B cell (primary cell): ENCODE results near the gene YPEL4. TPM values are rescaled to one million over a fixed set of nuclear protein-coding genes. Genes with fewer than 3 reads are reported as not detected.

ENCODE experiments used
- ATAC-seq: fragments of 200-7000 bp; cut with Tn5 transposase; one replicate; pipeline ENCODE4 v1.10.0; 2021; ENCODE audit warnings: low read depth, mild to moderate bottlenecking, moderate number of reproducible peaks, moderate library complexity
- CTCF ChIA-PET: fragments of 350-600 bp; sonication (Branson Sonifier 250); formaldehyde crosslinking; loops from one replicate; lab custom pipeline; 2021; ENCODE audit warnings: antibody characterized with exemption, inconsistent platforms; lab: Charles Lee
- POLR2A ChIA-PET: fragments of 350-600 bp; sonication (Branson Sonifier 250); formaldehyde crosslinking; loops from one replicate; lab custom pipeline; 2021; ENCODE audit warnings: antibody characterized with exemption; lab: Charles Lee
- DNase-seq: peaks from one replicate; pipeline ENCODE4 v3.0.0; 2013
- H2AFZ ChIP-seq: 2 replicates; pipeline ENCODE4 v1.6.1; 2012; ENCODE audit warnings: mild to moderate bottlenecking, low read depth, low read length; ENCODE audit not compliant: insufficient read depth, poor library complexity, severe bottlenecking
- H3K27ac ChIP-seq, 2 donors: 1 replicate in 1 of 2; 2 replicates in 1 of 2; pipeline ENCODE4 v1.5.1; 2012 to 2013; ENCODE audit warnings: low read length in 2 of 2, mild to moderate bottlenecking in 2 of 2, moderate library complexity in 1 of 2
- H3K27me3 ChIP-seq, 4 experiments: fragments of 200-600 bp in 1 of 4; sonication (generic) in 1 of 4; replicated peaks in 1 of 4; 1 replicate in 2 of 4; 2 replicates in 2 of 4; pipeline versions ENCODE4 v1.6.1 to v1.7.0; 2013 to 2016; ENCODE audit warnings: low read length in 3 of 4, mild to moderate bottlenecking in 2 of 4, mixed read lengths in 1 of 4, moderate library complexity in 1 of 4; ENCODE audit not compliant: insufficient read depth in 4 of 4, control insufficient read depth in 3 of 4; ENCODE audit errors: control extremely low read depth in 1 of 4
- H3K36me3 ChIP-seq, 2 experiments: replicated peaks in 1 of 2; 1 replicate in 1 of 2; 2 replicates in 1 of 2; pipeline versions ENCODE4 v1.6.1 to v1.7.1; 2013; ENCODE audit warnings: low read length in 1 of 2; ENCODE audit not compliant: insufficient read depth in 2 of 2, control insufficient read depth in 1 of 2; ENCODE audit errors: control extremely low read depth in 1 of 2, extremely low read depth in 1 of 2
- H3K4me1 ChIP-seq, 2 donors: fragments of 200-600 bp in 1 of 2; sonication (generic) in 1 of 2; 1 replicate in 1 of 2; 2 replicates in 1 of 2; pipeline versions ENCODE4 v1.5.1 to v1.6.1; 2013 to 2017; ENCODE audit warnings: low read length in 2 of 2; ENCODE audit not compliant: control insufficient read depth in 2 of 2, insufficient read depth in 2 of 2
- H3K4me2 ChIP-seq: replicated peaks from 2 replicates; pipeline ENCODE3; 2012; ENCODE audit warnings: mild to moderate bottlenecking, low read depth, low read length; ENCODE audit not compliant: poor library complexity, severe bottlenecking
- H3K4me3 ChIP-seq, 5 experiments: fragments of 200-600 bp in 1 of 5; sonication (generic) in 1 of 5; 1 replicate in 3 of 5; 2 replicates in 2 of 5; pipeline versions ENCODE4 v1.5.1 to v1.7.0; 2011 to 2016; ENCODE audit warnings: low read length in 4 of 5, mild to moderate bottlenecking in 4 of 5, low read depth in 2 of 5, control low read depth in 1 of 5, moderate library complexity in 1 of 5; ENCODE audit not compliant: insufficient read depth in 1 of 5; ENCODE audit errors: control extremely low read depth in 1 of 5, extremely low read depth in 1 of 5
- H3K79me2 ChIP-seq: fragments of 200-600 bp; sonication (generic); one replicate; pipeline ENCODE4 v1.6.0; 2016; ENCODE audit warnings: low read length; ENCODE audit not compliant: control insufficient read depth, insufficient read depth
- H3K9ac ChIP-seq: fragments of 200-600 bp; sonication (generic); 2 replicates; pipeline ENCODE4 v1.6.1; 2017; ENCODE audit warnings: mild to moderate bottlenecking, low read length, moderate library complexity
- H3K9me3 ChIP-seq, 3 donors: one replicate each; pipeline versions ENCODE4 v1.6.1 to v1.7.1; 2013; ENCODE audit warnings: low read length in 2 of 3; ENCODE audit not compliant: control insufficient read depth in 2 of 3, insufficient read depth in 1 of 3; ENCODE audit errors: control extremely low read depth in 1 of 3
- H4K20me1 ChIP-seq: 2 replicates; pipeline ENCODE4 v1.6.0; 2012; ENCODE audit warnings: mild to moderate bottlenecking, low read length; ENCODE audit not compliant: insufficient read depth, control insufficient read depth, poor library complexity, severe bottlenecking
- H3K27ac Mint-ChIP-seq: one replicate; pipeline ENCODE4 v1.8.0; 2021; ENCODE audit warnings: mixed read lengths
- H3K27me3 Mint-ChIP-seq: one replicate; pipeline ENCODE4 v1.8.0; 2021; ENCODE audit warnings: mixed read lengths
- H3K4me1 Mint-ChIP-seq: one replicate; pipeline ENCODE4 v1.8.0; 2021; ENCODE audit warnings: mixed read lengths
- H3K4me3 Mint-ChIP-seq: one replicate; pipeline ENCODE4 v1.8.0; 2021; ENCODE audit warnings: mixed read lengths
- H3K9me3 Mint-ChIP-seq: one replicate; pipeline ENCODE4 v1.8.0; 2022; ENCODE audit warnings: mixed read lengths; ENCODE audit not compliant: insufficient read depth
- EZH2 ChIP-seq: IDR thresholded peaks from 2 replicates; pipeline ENCODE4 v1.6.1; 2012; ENCODE audit warnings: borderline replicate concordance, low read depth, mild to moderate bottlenecking, moderate library complexity, low read length; ENCODE audit not compliant: insufficient read depth, poor library complexity, severe bottlenecking
- WGBS: methylation state at CpG from one replicate; pipeline ENCODE4 v1.1.5; 2013; ENCODE audit warnings: missing lambda C conversion rate; ENCODE audit not compliant: insufficient coverage; 5-methylcytosine and 5-hydroxymethylcytosine counted together
- intact Hi-C: fragments of 100-400 bp; cut with micrococcal nuclease; formaldehyde crosslinking; loops from one replicate; pipeline ENCODE4 v1.10.0; 2022
- polyA plus RNA-seq: library from polyadenylated mRNA; depleted of rRNA; stranded (reverse); fragments of >200 nt; gene quantifications from 2 replicates; pipeline ENCODE4 v1.2.3, GENCODE V29; 2012
- small RNA-seq: library from RNA; depleted of rRNA; stranded (forward); fragments of <200 nt; gene quantifications from one replicate; pipeline ENCODE3, GENCODE V24; 2012; ENCODE audit warnings: low replicate concordance, low read depth; ENCODE audit not compliant: insufficient read length
- total RNA-seq, 2 donors: library from RNA; stranded (reverse); fragments of 120-200 nt in 1 of 2; gene quantifications; 1 replicate in 1 of 2; 2 replicates in 1 of 2; pipeline versions ENCODE4 v1.2.3 to v1.2.4, GENCODE V29; 2013 to 2022
- TF ChIP-seq, protein P1 (sequence below): fragments of 200-600 bp; IDR thresholded peaks from one replicate; pipeline ENCODE4 v1.8.0; 2022; ENCODE audit warnings: antibody characterized with exemption, mild to moderate bottlenecking

YPEL4 gene
- total and polyA plus RNA-seq, 2 donors (not counting 1 experiment from before 2014, with no cell fraction given), result 0.03 to 1.1 TPM

DNA sequence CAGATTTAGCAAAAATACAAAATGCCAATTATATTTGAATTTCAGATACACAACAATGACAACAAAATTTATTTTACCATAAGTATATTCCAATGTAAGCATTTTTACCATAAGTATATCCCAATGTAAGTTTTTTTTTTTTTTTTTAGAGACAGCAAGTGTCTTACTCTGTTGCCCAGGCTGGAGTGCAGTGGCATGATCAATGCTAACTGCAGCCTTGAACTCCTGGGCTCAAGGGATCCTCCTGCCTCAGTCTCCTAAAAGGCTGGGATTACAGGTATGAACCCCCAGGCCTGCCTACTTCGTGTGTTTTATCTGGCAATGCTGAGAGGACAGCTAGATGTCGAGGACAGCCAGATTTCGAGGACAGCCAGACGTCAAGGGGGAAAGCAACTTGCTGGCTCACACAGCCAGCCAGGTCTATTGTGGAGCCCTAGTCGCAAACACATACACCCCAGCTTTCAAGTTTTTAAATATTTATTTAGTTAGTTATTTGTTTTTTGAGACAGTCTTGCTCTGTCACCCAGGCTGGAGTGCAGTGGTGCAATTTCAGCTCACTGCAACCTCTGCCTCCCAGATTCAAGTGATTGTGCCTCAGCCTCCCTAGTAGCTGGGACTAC lies 53.3 kb downstream of the YPEL4 start:
- CTCF ChIA-PET, result interaction anchor here (0.7 to 1.6 kb wide), 2 partner anchors 15 to 28 kb away, joined by 3 to 4 read pairs; partner anchors contain the start of gene UBE2L6
- H3K9me3 Mint-ChIP-seq, result no peaks in the 10 kb centered on the region
- intact Hi-C loops, result no loop called here

More for the DNA sequence above, 53.3 kb downstream of the YPEL4 start:
- peaks cover 2% of the 10 kb centered on the region for H3K4me1 Mint-ChIP-seq
- H3K36me3 ChIP-seq, result no peaks in the 10 kb centered on the region
- DNase-seq, result no peak
- H3K4me2 ChIP-seq, result no peak overlapping the region
- H4K20me1 ChIP-seq, result no peaks in the 10 kb centered on the region
- no peak overlapping the region for H3K4me3 Mint-ChIP-seq
- peaks cover 50% of the 10 kb centered on the region for H3K27me3 Mint-ChIP-seq
- no peak overlapping the region for H3K27ac ChIP-seq
- POLR2A ChIA-PET, result no interaction called here
- H3K9ac ChIP-seq, result no peak overlapping the region
- peaks cover 0 to 3% of the 10 kb centered on the region in 2 donors for H3K4me1 ChIP-seq
- ATAC-seq, result no peak
- H3K4me3 ChIP-seq, result no peak overlapping the region
- H3K9me3 ChIP-seq, result no peaks in the 10 kb centered on the region
- WGBS, result 100% methylated on average over 2 of the region's 5 CpGs
- TF ChIP-seq, protein P1, sequence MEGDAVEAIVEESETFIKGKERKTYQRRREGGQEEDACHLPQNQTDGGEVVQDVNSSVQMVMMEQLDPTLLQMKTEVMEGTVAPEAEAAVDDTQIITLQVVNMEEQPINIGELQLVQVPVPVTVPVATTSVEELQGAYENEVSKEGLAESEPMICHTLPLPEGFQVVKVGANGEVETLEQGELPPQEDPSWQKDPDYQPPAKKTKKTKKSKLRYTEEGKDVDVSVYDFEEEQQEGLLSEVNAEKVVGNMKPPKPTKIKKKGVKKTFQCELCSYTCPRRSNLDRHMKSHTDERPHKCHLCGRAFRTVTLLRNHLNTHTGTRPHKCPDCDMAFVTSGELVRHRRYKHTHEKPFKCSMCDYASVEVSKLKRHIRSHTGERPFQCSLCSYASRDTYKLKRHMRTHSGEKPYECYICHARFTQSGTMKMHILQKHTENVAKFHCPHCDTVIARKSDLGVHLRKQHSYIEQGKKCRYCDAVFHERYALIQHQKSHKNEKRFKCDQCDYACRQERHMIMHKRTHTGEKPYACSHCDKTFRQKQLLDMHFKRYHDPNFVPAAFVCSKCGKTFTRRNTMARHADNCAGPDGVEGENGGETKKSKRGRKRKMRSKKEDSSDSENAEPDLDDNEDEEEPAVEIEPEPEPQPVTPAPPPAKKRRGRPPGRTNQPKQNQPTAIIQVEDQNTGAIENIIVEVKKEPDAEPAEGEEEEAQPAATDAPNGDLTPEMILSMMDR, result no peak
- TF ChIP-seq EZH2, result no peak
- no peak overlapping the region for H2AFZ ChIP-seq
- no peak overlapping the region for H3K27ac Mint-ChIP-seq
- H3K79me2 ChIP-seq, result no peaks in the 10 kb centered on the region
- H3K27me3 ChIP-seq, result peaks cover 0 to 13% (median 6%) of the 10 kb centered on the region in 4 experiments

Small RNA genes within 50 kb of the gene (small RNA-seq; reads per million reads assigned to genes)
- 30.2 reads per million, percentile 91 among the genes with 10 or more reads in this experiment for gene MIR130A

Other genes starting within 250 kb of the YPEL4 start
- 19.3 and 20.9 TPM in 2 replicates for gene SLC43A3, start 222.8 kb downstream of the YPEL4 start, total RNA-seq
- 7.6 and 8.0 TPM in 2 replicates for gene SLC43A3, start 222.8 kb downstream of the YPEL4 start, polyA plus RNA-seq
- 0.12 and 0.27 TPM in 2 replicates for gene RTN4RL2, start 189.4 kb downstream of the YPEL4 start, total RNA-seq
- 0.10 and 0.13 TPM in 2 replicates for gene RTN4RL2, start 189.4 kb downstream of the YPEL4 start, polyA plus RNA-seq
- gene SLC43A1, start 134.2 kb downstream of the YPEL4 start, total RNA-seq, result 3.7 and 5.9 TPM in 2 replicates
- gene SLC43A1, start 134.2 kb downstream of the YPEL4 start, polyA plus RNA-seq, result 4.8 and 6.4 TPM in 2 replicates
- 39.6 and 39.8 TPM in 2 replicates for gene TIMM10, start 119.2 kb downstream of the YPEL4 start, total RNA-seq
- 21.6 and 36.5 TPM in 2 replicates for gene TIMM10, start 119.2 kb downstream of the YPEL4 start, polyA plus RNA-seq
- gene SMTNL1, start 112.3 kb downstream of the YPEL4 start, total RNA-seq, result not detected in 2 replicates
- not detected in 2 replicates for gene SMTNL1, start 112.3 kb downstream of the YPEL4 start, polyA plus RNA-seq
- 66.3 and 70.7 TPM in 2 replicates for gene UBE2L6, start 82.2 kb downstream of the YPEL4 start, total RNA-seq
- 45.6 and 63.5 TPM in 2 replicates for gene UBE2L6, start 82.2 kb downstream of the YPEL4 start, polyA plus RNA-seq
- gene SERPING1, start 52.2 kb downstream of the YPEL4 start, total RNA-seq, result not detected in 2 replicates
- not detected in 2 replicates for gene SERPING1, start 52.2 kb downstream of the YPEL4 start, polyA plus RNA-seq
- gene CLP1, start 7.8 kb upstream of the YPEL4 start, total RNA-seq, result 15.5 and 15.8 TPM in 2 replicates
- gene CLP1, start 7.8 kb upstream of the YPEL4 start, polyA plus RNA-seq, result 6.0 and 9.5 TPM in 2 replicates
- 53.8 and 56.2 TPM in 2 replicates for gene ZDHHC5, start 18.2 kb upstream of the YPEL4 start, total RNA-seq
- gene ZDHHC5, start 18.2 kb upstream of the YPEL4 start, polyA plus RNA-seq, result 31.5 and 33.7 TPM in 2 replicates
- 13.7 and 15.0 TPM in 2 replicates for gene MED19, start 62.3 kb upstream of the YPEL4 start, total RNA-seq
- gene MED19, start 62.3 kb upstream of the YPEL4 start, polyA plus RNA-seq, result 9.3 and 10.1 TPM in 2 replicates
- gene TMX2, start 62.7 kb upstream of the YPEL4 start, total RNA-seq, result 58.8 and 60.2 TPM in 2 replicates
- gene TMX2, start 62.7 kb upstream of the YPEL4 start, polyA plus RNA-seq, result 29.5 and 40.3 TPM in 2 replicates
- 147 and 153 TPM in 2 replicates for gene SELENOH, start 91.6 kb upstream of the YPEL4 start, total RNA-seq
- 170 and 196 TPM in 2 replicates for gene SELENOH, start 91.6 kb upstream of the YPEL4 start, polyA plus RNA-seq
- gene BTBD18, start 101.9 kb upstream of the YPEL4 start, total RNA-seq, result not detected in 2 replicates
- gene BTBD18, start 101.9 kb upstream of the YPEL4 start, polyA plus RNA-seq, result 0.04 TPM in 1 of 2 replicates, not detected in the other
- 54.4 and 59.2 TPM in 2 replicates for gene CTNND1, start 111.9 kb upstream of the YPEL4 start, total RNA-seq
- 12.1 and 25.7 TPM in 2 replicates for gene CTNND1, start 111.9 kb upstream of the YPEL4 start, polyA plus RNA-seq